ENCODE measurements around the gene MPP4.

GRCh38 chr2:201669865-201670264 lies 28.6 kb downstream of the MPP4 start:
- TF ChIP-seq POLR2AphosphoS5 (IDR thresholded peaks at IDR 0.05; ENCODE audit: low read depth, low read length) (no peak), TAF1 (IDR thresholded peaks at IDR 0.05; ENCODE audit: low read depth, low read length) (no peak), POLR2A (IDR thresholded peaks at IDR 0.05; ENCODE audit: low read depth, low read length) (no peak)

Data from GM12891 (cell line).